HL-60 (cell line): Measurements from ENCODE around the gene LINS1.

Experiments used
- DNase-seq, 2 experiments: peaks; one replicate each; pipeline ENCODE4 v3.0.0-alpha.2; 2010 to 2020; ENCODE audit warnings: low read depth in 1 of 2, low spot score in 1 of 2
- H3K27ac ChIP-seq: fragments of 250-450 bp; sonication (Bioruptor Pico); replicated peaks from 2 replicates; pipeline ENCODE4 v1.5.1; 2020; ENCODE audit warnings: mild to moderate bottlenecking, moderate library complexity
- H3K27me3 ChIP-seq: fragments of 250-450 bp; sonication (Bioruptor Pico); 2 replicates; pipeline ENCODE4 v1.5.1; 2021; ENCODE audit warnings: mild to moderate bottlenecking, moderate library complexity; ENCODE audit not compliant: insufficient read depth, poor library complexity, severe bottlenecking
- H3K4me3 ChIP-seq: replicated peaks from 2 replicates; pipeline ENCODE4 v1.5.1; 2011; ENCODE audit warnings: mild to moderate bottlenecking, control low read depth, low read length; ENCODE audit not compliant: insufficient read depth
- GABPA ChIP-seq: IDR thresholded peaks from 2 replicates; pipeline ENCODE4 v1.6.1; 2012; ENCODE audit warnings: low read depth
- POLR2AphosphoS5 ChIP-seq: IDR thresholded peaks from 2 replicates; pipeline ENCODE4 v1.6.1; 2012; ENCODE audit warnings: low read depth
- SPI1 ChIP-seq: IDR thresholded peaks from 2 replicates; pipeline ENCODE4 v1.6.1; 2012; ENCODE audit warnings: low read depth, mild to moderate bottlenecking, borderline replicate concordance
- TF ChIP-seq, protein P1 (sequence below): IDR thresholded peaks from 2 replicates; pipeline ENCODE4 v1.6.1; 2012; ENCODE audit warnings: low read depth; ENCODE audit not compliant: insufficient replicate concordance
- TF ChIP-seq, protein P2 (sequence below): IDR thresholded peaks from one replicate; pipeline ENCODE4 v1.5.1; 2011; ENCODE audit warnings: low read length, control low read depth, inconsistent platforms; ENCODE audit not compliant: insufficient read depth

The LINS1 gene

DNA sequence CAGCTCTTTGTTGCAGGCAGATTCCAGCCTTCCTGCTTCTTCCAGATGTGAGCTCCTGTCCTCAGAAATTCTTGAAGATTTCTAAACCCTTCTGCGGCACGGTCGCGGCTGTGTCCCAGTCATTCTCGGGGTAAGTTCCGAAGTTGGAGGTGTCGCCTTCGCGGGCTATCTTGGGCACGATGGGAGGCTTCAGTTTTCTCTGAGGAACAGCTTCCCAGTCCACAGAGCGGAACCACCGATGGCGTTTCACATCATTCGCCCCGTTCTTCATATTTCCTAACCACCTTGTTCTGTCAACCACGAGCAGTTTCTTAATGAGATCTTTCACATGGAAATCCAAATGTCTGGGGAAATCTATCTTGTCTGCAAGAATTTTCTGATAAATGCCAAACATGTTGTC is 48.5 kb downstream of the LINS1 start:
- Histone ChIP-seq H3K27me3 (no peaks in the 10 kb centered on the region), H3K27ac (peak overlapping the region; percentile 40), H3K4me3 (no peak overlapping the region)
- no peak for TF ChIP-seq GABPA
- TF ChIP-seq SPI1 = no peak
- no peak for TF ChIP-seq POLR2AphosphoS5
- TF ChIP-seq, protein P1, sequence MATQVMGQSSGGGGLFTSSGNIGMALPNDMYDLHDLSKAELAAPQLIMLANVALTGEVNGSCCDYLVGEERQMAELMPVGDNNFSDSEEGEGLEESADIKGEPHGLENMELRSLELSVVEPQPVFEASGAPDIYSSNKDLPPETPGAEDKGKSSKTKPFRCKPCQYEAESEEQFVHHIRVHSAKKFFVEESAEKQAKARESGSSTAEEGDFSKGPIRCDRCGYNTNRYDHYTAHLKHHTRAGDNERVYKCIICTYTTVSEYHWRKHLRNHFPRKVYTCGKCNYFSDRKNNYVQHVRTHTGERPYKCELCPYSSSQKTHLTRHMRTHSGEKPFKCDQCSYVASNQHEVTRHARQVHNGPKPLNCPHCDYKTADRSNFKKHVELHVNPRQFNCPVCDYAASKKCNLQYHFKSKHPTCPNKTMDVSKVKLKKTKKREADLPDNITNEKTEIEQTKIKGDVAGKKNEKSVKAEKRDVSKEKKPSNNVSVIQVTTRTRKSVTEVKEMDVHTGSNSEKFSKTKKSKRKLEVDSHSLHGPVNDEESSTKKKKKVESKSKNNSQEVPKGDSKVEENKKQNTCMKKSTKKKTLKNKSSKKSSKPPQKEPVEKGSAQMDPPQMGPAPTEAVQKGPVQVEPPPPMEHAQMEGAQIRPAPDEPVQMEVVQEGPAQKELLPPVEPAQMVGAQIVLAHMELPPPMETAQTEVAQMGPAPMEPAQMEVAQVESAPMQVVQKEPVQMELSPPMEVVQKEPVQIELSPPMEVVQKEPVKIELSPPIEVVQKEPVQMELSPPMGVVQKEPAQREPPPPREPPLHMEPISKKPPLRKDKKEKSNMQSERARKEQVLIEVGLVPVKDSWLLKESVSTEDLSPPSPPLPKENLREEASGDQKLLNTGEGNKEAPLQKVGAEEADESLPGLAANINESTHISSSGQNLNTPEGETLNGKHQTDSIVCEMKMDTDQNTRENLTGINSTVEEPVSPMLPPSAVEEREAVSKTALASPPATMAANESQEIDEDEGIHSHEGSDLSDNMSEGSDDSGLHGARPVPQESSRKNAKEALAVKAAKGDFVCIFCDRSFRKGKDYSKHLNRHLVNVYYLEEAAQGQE = no peak
- TF ChIP-seq, protein P2, sequence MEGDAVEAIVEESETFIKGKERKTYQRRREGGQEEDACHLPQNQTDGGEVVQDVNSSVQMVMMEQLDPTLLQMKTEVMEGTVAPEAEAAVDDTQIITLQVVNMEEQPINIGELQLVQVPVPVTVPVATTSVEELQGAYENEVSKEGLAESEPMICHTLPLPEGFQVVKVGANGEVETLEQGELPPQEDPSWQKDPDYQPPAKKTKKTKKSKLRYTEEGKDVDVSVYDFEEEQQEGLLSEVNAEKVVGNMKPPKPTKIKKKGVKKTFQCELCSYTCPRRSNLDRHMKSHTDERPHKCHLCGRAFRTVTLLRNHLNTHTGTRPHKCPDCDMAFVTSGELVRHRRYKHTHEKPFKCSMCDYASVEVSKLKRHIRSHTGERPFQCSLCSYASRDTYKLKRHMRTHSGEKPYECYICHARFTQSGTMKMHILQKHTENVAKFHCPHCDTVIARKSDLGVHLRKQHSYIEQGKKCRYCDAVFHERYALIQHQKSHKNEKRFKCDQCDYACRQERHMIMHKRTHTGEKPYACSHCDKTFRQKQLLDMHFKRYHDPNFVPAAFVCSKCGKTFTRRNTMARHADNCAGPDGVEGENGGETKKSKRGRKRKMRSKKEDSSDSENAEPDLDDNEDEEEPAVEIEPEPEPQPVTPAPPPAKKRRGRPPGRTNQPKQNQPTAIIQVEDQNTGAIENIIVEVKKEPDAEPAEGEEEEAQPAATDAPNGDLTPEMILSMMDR = no peak
- peak; percentile 50 to 53 for DNase-seq

DNA sequence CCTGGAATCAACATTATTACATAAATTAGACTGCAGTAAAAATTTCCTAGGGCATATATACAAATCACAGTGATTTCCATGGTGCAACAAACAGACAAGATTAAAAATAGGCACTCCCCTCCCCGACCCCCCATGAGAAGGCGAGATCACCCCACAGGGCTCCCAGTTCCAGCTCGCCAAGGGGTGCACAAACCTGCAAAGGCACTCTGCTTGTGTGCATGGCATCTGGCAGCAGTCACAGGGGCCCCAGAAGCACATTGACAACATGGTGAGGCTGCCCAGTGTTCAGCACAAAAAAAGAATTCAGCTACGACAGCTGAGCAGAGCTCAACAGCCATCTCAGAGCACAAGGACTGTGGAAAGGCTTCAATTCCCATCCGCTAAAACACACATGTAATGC is 54.0 kb downstream of the LINS1 start:
- H3K27ac ChIP-seq = no peak overlapping the region
- H3K4me3 ChIP-seq = no peak overlapping the region
- H3K27me3 ChIP-seq = no peaks in the 10 kb centered on the region
- TF ChIP-seq SPI1 = no peak
- TF ChIP-seq POLR2AphosphoS5 = no peak
- no peak for TF ChIP-seq GABPA
- TF ChIP-seq, protein P2 = no peak
- TF ChIP-seq, protein P1 = no peak
- DNase-seq = no peak

DNA sequence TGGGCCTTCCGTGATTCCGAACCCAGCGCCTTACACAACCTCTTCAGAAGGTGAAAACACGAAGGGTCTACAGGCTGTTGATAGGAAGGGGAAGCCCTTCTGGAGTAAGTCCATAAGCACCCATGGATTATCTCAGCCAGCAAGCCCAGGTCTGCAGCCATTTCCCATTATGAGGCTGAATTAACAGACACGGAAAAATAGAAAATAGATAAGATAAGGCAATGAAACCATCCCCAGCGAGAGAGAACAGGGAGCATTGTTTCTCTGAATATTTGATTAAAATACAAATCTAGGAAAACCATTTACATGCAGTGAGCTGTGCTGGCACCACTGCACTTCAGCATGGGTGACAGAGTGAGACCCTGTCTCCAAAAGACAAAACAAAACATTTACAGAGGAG is 57.0 kb downstream of the LINS1 start:
- H3K27ac ChIP-seq = no peak overlapping the region
- no peak overlapping the region for H3K4me3 ChIP-seq
- TF ChIP-seq SPI1 (no peak), POLR2AphosphoS5 (no peak), GABPA (no peak)
- TF ChIP-seq, protein P2 = no peak
- TF ChIP-seq, protein P1 = no peak
- DNase-seq = no peak
- H3K27me3 ChIP-seq = no peaks in the 10 kb centered on the region
